ENCODE measurements around the gene GALNT14. TPM values are rescaled to one million over a fixed set of nuclear protein-coding genes. Genes with fewer than 3 reads are reported as not detected.

GALNT14 gene
- total and polyA plus RNA-seq, 9 of the 15 experiments (the other 6 are each of a cell fraction or from before 2014, with no cell fraction given), result 0.11 TPM; not detected in 8

DNA sequence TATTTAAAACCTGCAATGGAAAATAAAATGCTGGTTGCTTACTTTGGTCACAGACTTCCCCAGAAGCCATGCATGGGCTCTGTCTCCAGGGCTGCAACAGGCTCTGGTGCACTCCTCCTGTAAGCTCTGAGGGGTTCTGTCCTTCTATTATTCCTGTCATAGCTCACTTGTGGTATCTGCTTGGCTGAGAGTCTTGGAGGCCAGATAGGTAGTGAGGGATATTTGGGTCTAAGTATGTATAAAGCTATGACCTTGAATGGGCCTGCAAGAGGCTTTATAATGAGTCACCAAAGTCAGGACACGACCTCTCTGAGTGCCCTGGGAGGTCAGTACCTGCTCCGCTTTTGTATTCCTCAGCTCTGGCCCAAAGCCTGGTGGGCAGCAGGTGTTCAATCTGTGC is 189.4 kb downstream of the GALNT14 start:
- no peak overlapping the region for H3K27ac ChIP-seq (ENCODE audit: extremely low read depth, low read depth, low read length)
- no peaks in the 10 kb centered on the region for H3K9me3 ChIP-seq (replicated peaks; ENCODE audit: control insufficient read depth, insufficient read depth, low read depth, low read length)
- H3K4me2 ChIP-seq (ENCODE audit: insufficient read depth, low read length), result no peak overlapping the region
- POLR2A ChIA-PET, result no interaction called here
- no peaks in the 10 kb centered on the region for H3K79me2 ChIP-seq (ENCODE audit: control insufficient read depth, insufficient read depth, low read length)
- H3K27me3 ChIP-seq (ENCODE audit: control insufficient read depth in 2 of 2, insufficient read depth in 2 of 2, low read length in 2 of 2), result peaks cover 0 to 20% of the 10 kb centered on the region in 2 experiments; a peak in 2 of 5 replicates
- H3K4me1 ChIP-seq (replicated peaks in 1 of 2; ENCODE audit: control insufficient read depth in 2 of 2, insufficient read depth in 2 of 2, low read length in 2 of 2), result no peaks in the 10 kb centered on the region
- DNase-seq (ENCODE audit: extremely low read depth in 1 of 4, low spot score in 3 of 4), result no peak
- in situ Hi-C loops (cut with MboI), result no loop called here
- no peak overlapping the region for H3K4me3 ChIP-seq
- intact Hi-C loops (cut with micrococcal nuclease), result no loop called here
- no peak overlapping the region for H2AFZ ChIP-seq (ENCODE audit: low read depth, low read length)
- H3K9me1 ChIP-seq (ENCODE audit: control insufficient read depth, insufficient read depth, low read length), result no peaks in the 10 kb centered on the region
- no TSS peak for BruUV-seq (replicated peaks)
- H3K9ac ChIP-seq (ENCODE audit: insufficient read depth in 1 of 2, low read depth in 2 of 2, low read length in 2 of 2), result no peak overlapping the region
- TF ChIP-seq POLR2A (conservative IDR thresholded peaks at IDR 0.05), result no peak
- TF ChIP-seq ZBTB34 (CRISPR knock-in tag; IDR thresholded peaks at IDR 0.05), result no peak
- TF ChIP-seq FOXJ3 (CRISPR knock-in tag; IDR thresholded peaks at IDR 0.05), result no peak
- no peak for TF ChIP-seq CBFB (CRISPR knock-in tag; IDR thresholded peaks at IDR 0.05)
- TF ChIP-seq ZKSCAN3 (CRISPR knock-in tag; IDR thresholded peaks at IDR 0.05), result no peak
- no peak for TF ChIP-seq SRSF9 (IDR thresholded peaks at IDR 0.05; ENCODE audit: borderline replicate concordance, low read depth, low read length)
- TF ChIP-seq BDP1 (IDR thresholded peaks at IDR 0.05; ENCODE audit: insufficient read depth, insufficient read length), result no peak
- no peak for TF ChIP-seq PRDM10 (IDR thresholded peaks at IDR 0.05; ENCODE audit: partially characterized antibody)
- no peak for FAIRE-seq
- CTCF ChIA-PET (ENCODE audit: low intra/inter-chr PET ratio), result no interaction called here
- no peaks in the 10 kb centered on the region for H3K36me3 ChIP-seq (ENCODE audit: control insufficient read depth, insufficient read depth, low read length)
- no peak for ATAC-seq
- WGBS (ENCODE audit: insufficient coverage, low coverage, missing lambda C conversion rate), result 0% methylated on average over 2 of the region's 2 CpGs
- H4K20me1 ChIP-seq (replicated peaks; ENCODE audit: control insufficient read depth, insufficient read depth, low read length), result no peaks in the 10 kb centered on the region; the same call in 1 of the 2 replicates
